ENCODE data around the gene JPH3.
"Not testable (repeated sequence)": the region's sequence is repeated elsewhere in the genome, so short reads cannot be mapped to it uniquely, and the experiment has no call there.

The JPH3 gene

GRCh38 chr16:87708881-87709638 lies 106.8 kb downstream of the JPH3 start:
- Histone ChIP-seq H3K4me1 (ENCODE audit: insufficient read depth, low read length) (0 out of 2 replicates have a peak, but pooled peaks cover 7% of the 10 kb centered on the region), H3K9me3 (ENCODE audit: insufficient read depth, low read depth, low read length) (no peaks in the 10 kb centered on the region), H3K4me3 (ENCODE audit: low read length) (no peak overlapping the region), H3K27me3 (ENCODE audit: insufficient read depth, low read length) (no peaks in the 10 kb centered on the region), H3K27ac (ENCODE audit: low read depth, low read length) (no peak overlapping the region), H3K9ac (ENCODE audit: low read depth, low read length) (no peak overlapping the region), H3K36me3 (ENCODE audit: insufficient read depth, low read length) (peaks cover 70% of the 10 kb centered on the region)
- WGBS, result 96% methylated on average over 49 of the region's 49 CpGs

DNA sequence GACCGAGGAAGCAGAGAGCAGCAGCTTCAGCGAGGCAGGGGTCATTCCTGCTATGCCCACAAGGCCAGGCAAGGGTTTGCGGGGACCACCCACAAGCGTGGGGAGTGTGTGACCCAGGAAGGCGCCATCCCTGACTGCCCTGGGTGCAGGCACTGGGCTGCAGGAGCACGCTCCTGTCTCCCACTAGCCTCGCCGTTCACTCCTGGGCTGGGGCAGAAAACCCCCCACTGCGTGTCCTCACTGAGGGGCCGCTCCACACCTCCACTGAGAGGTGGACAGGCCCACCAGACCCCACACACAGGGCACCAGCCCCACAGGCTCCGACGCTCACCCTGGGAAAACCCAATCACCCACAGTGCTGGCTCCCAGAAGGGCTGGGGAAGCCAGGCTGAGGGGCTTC lies 107.4 kb downstream of the JPH3 start:
- H3K9ac ChIP-seq (ENCODE audit: low read depth, low read length), result no peak overlapping the region
- no peak overlapping the region for H3K27ac ChIP-seq (ENCODE audit: low read depth, low read length)
- no peaks in the 10 kb centered on the region for H3K9me3 ChIP-seq (ENCODE audit: insufficient read depth, low read depth, low read length)
- WGBS, result 96% methylated on average over 12 of the region's 12 CpGs
- H3K27me3 ChIP-seq (ENCODE audit: insufficient read depth, low read length), result no peaks in the 10 kb centered on the region
- peaks cover 75% of the 10 kb centered on the region for H3K36me3 ChIP-seq (ENCODE audit: insufficient read depth, low read length)
- no peak overlapping the region for H3K4me3 ChIP-seq (ENCODE audit: low read length)
- 0 out of 2 replicates have a peak, but pooled peaks cover 7% of the 10 kb centered on the region for H3K4me1 ChIP-seq (ENCODE audit: insufficient read depth, low read length)

DNA sequence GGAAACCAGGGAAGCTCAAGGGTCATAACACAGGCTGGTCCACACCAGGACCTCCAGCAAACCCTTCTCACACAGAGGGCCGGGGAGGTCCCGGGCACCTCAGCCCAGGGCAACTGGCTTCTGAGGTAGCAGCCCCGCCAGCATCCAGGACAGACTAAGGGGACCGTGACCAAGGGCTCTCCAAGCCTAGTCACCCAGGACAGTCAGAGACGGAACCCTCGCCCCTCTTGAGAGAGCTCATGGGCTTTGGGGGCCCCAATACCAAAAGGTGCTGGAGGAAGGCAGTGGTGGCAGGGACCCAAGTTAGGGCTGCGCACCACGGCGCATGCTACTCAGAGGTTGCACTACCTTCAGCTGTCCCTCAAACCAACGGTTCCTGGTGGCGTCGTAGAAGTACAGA lies 108.6 kb downstream of the JPH3 start:
- H3K36me3 ChIP-seq (ENCODE audit: insufficient read depth, low read length), result peaks cover 82% of the 10 kb centered on the region
- no peak overlapping the region for H3K9ac ChIP-seq (ENCODE audit: low read depth, low read length)
- 95% methylated on average over 12 of the region's 12 CpGs for WGBS
- H3K9me3 ChIP-seq (ENCODE audit: insufficient read depth, low read depth, low read length), result no peaks in the 10 kb centered on the region
- no peak overlapping the region for H3K4me3 ChIP-seq (ENCODE audit: low read length)
- 0 out of 2 replicates have a peak, but pooled peaks cover 5% of the 10 kb centered on the region for H3K4me1 ChIP-seq (ENCODE audit: insufficient read depth, low read length)
- H3K27ac ChIP-seq (ENCODE audit: low read depth, low read length), result no peak overlapping the region
- H3K27me3 ChIP-seq (ENCODE audit: insufficient read depth, low read length), result no peaks in the 10 kb centered on the region

- H3K27me3 ChIP-seq (ENCODE audit: insufficient read depth, low read length), result no peaks in the 10 kb centered on the region
- H3K9ac ChIP-seq (ENCODE audit: low read depth, low read length), result no peak overlapping the region
- no peak overlapping the region for H3K4me3 ChIP-seq (ENCODE audit: low read length)
- H3K9me3 ChIP-seq (ENCODE audit: insufficient read depth, low read depth, low read length), result no peaks in the 10 kb centered on the region
- WGBS, result 93% methylated on average over 14 of the region's 14 CpGs
- H3K27ac ChIP-seq (ENCODE audit: low read depth, low read length), result no peak overlapping the region
- no peaks in the 10 kb centered on the region for H3K4me1 ChIP-seq (ENCODE audit: insufficient read depth, low read length)
- peaks cover 81% of the 10 kb centered on the region for H3K36me3 ChIP-seq (ENCODE audit: insufficient read depth, low read length)
Measured at GRCh38 chr16:87712184-87712762, 110.0 kb downstream of the JPH3 start.

DNA sequence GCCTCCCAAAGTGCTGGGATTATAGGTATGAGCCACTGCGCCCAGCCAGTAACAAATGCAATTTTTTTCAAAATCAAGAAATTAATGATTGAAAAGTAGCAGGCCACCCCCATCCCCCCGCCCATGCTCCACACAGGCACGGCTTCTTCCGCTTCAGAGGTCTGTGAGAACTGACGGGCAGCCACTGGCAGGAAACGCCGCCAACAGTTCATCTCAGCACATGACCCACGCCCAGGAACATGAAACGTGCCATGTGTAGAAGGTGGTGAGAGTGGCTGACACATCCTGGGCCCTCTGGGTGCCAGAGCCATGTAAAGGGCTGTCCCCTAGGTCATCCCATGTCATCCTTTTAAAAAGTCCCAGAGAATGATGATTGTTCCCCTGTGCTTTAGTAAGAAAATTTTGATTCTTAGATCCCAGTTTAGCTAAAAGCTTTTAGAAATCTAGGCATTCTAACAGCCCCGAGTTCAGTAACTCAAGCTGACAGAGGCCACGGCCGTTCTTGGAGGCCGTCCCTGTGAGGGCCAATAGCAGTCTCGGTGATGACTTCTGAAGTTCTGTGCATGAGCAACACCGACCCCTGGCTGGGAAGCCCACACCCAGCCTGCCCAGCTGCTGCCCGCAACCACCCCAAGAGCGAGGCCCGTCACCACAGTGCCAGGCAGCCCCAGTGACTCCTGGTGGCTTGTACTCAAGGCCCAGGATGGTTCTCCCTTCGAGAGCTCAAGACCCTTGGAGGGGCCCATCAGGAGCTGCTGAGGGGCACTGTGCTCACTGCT lies 111.3 kb downstream of the JPH3 start:
- peaks cover 76% of the 10 kb centered on the region for H3K36me3 ChIP-seq (ENCODE audit: insufficient read depth, low read length)
- H3K27ac ChIP-seq (ENCODE audit: low read depth, low read length), result no peak overlapping the region
- no peak overlapping the region for H3K4me3 ChIP-seq (ENCODE audit: low read length)

GRCh38 chr16:87715231-87715630 lies 112.9 kb downstream of the JPH3 start:
- Histone ChIP-seq H3K27ac (ENCODE audit: low read depth, low read length) (no peak overlapping the region), H3K9ac (ENCODE audit: low read depth, low read length) (no peak overlapping the region), H3K36me3 (ENCODE audit: insufficient read depth, low read length) (peaks cover 60% of the 10 kb centered on the region), H3K27me3 (ENCODE audit: insufficient read depth, low read length) (no peaks in the 10 kb centered on the region), H3K4me3 (ENCODE audit: low read length) (no peak overlapping the region), H3K4me1 (ENCODE audit: insufficient read depth, low read length) (no peaks in the 10 kb centered on the region), H3K9me3 (ENCODE audit: insufficient read depth, low read depth, low read length) (no peaks in the 10 kb centered on the region)
- 96% methylated on average over 16 of the region's 16 CpGs for WGBS

More for the DNA sequence above, 111.3 kb downstream of the JPH3 start:
- no peaks in the 10 kb centered on the region for H3K9me3 ChIP-seq (ENCODE audit: insufficient read depth, low read depth, low read length)
- H3K9ac ChIP-seq (ENCODE audit: low read depth, low read length), result no peak overlapping the region
- no peaks in the 10 kb centered on the region for H3K4me1 ChIP-seq (ENCODE audit: insufficient read depth, low read length)
- WGBS, result 96% methylated on average over 19 of the region's 19 CpGs
- H3K27me3 ChIP-seq (ENCODE audit: insufficient read depth, low read length), result no peaks in the 10 kb centered on the region

DNA sequence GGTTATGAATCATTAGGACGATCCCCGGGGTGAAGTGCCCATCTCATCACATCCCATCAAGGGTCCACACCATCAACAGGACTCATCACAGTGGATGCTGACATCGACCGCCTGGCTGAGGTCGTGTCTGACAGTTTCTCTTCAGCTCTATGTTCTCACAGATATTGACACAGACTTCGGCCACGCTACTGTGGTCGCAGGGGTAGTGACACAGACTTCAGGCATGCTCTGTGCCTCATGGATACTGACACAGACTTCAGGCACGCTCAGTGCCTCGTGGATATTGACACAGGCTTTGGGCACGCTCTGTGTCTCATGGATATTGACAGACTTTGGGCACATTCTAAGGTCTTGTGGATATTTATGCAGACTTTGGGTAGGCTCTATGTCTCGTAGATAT lies 113.3 kb downstream of the JPH3 start:
- Histone ChIP-seq H3K27me3 (ENCODE audit: insufficient read depth, low read length) (no peaks in the 10 kb centered on the region), H3K4me1 (ENCODE audit: insufficient read depth, low read length) (no peaks in the 10 kb centered on the region), H3K36me3 (ENCODE audit: insufficient read depth, low read length) (peaks cover 56% of the 10 kb centered on the region), H3K9ac (ENCODE audit: low read depth, low read length) (no peak overlapping the region), H3K9me3 (ENCODE audit: insufficient read depth, low read depth, low read length) (no peaks in the 10 kb centered on the region), H3K27ac (ENCODE audit: low read depth, low read length) (no peak overlapping the region), H3K4me3 (ENCODE audit: low read length) (no peak overlapping the region)
- 95% methylated on average over 12 of the region's 12 CpGs for WGBS

- not testable (repeated sequence) for H3K27ac ChIP-seq (ENCODE audit: low read depth, low read length); H3K27me3 ChIP-seq (ENCODE audit: insufficient read depth, low read length); H3K9ac ChIP-seq (ENCODE audit: low read depth, low read length); H3K4me1 ChIP-seq (ENCODE audit: insufficient read depth, low read length); H3K4me3 ChIP-seq (ENCODE audit: low read length); H3K9me3 ChIP-seq (ENCODE audit: insufficient read depth, low read depth, low read length)
- WGBS, result 92% methylated on average over 28 of the region's 28 CpGs
- peaks cover 56% of the 10 kb centered on the region for H3K36me3 ChIP-seq (ENCODE audit: insufficient read depth, low read length)
Measured at GRCh38 chr16:87718831-87719230, 116.5 kb downstream of the JPH3 start.

- H3K27me3 ChIP-seq (ENCODE audit: insufficient read depth, low read length), result no peaks in the 10 kb centered on the region
- H3K4me3 ChIP-seq (ENCODE audit: low read length), result no peak overlapping the region
- no peak overlapping the region for H3K9ac ChIP-seq (ENCODE audit: low read depth, low read length)
- no peaks in the 10 kb centered on the region for H3K9me3 ChIP-seq (ENCODE audit: insufficient read depth, low read depth, low read length)
- H3K27ac ChIP-seq (ENCODE audit: low read depth, low read length), result no peak overlapping the region
- peaks cover 49% of the 10 kb centered on the region for H3K36me3 ChIP-seq (ENCODE audit: insufficient read depth, low read length)
- WGBS, result 95% methylated on average over 24 of the region's 24 CpGs
- no peaks in the 10 kb centered on the region for H3K4me1 ChIP-seq (ENCODE audit: insufficient read depth, low read length)
Measured at GRCh38 chr16:87720446-87720845, 118.1 kb downstream of the JPH3 start.

- WGBS, result 94% methylated on average over 33 of the region's 33 CpGs
- Histone ChIP-seq H3K36me3 (ENCODE audit: insufficient read depth, low read length) (peaks cover 49% of the 10 kb centered on the region), H3K27ac (ENCODE audit: low read depth, low read length) (no peak overlapping the region), H3K4me3 (ENCODE audit: low read length) (no peak overlapping the region), H3K27me3 (ENCODE audit: insufficient read depth, low read length) (no peaks in the 10 kb centered on the region), H3K4me1 (ENCODE audit: insufficient read depth, low read length) (no peaks in the 10 kb centered on the region), H3K9me3 (ENCODE audit: insufficient read depth, low read depth, low read length) (no peaks in the 10 kb centered on the region), H3K9ac (ENCODE audit: low read depth, low read length) (no peak overlapping the region)
Measured at GRCh38 chr16:87721622-87722585, 119.6 kb downstream of the JPH3 start.
